Caki2 (cell line): ENCODE data around the gene PRR33. TPM values are rescaled to one million over a fixed set of nuclear protein-coding genes. Genes with fewer than 3 reads are reported as not detected.
"Not testable (repeated sequence)": the region's sequence is repeated elsewhere in the genome, so short reads cannot be mapped to it uniquely, and the experiment has no call there.

Experiments
- DNase-seq: peaks from one replicate; pipeline ENCODE4 v3.0.0-alpha.2; 2015; ENCODE audit warnings: low read depth
- in situ Hi-C: cut with HindIII; loops from 2 replicates; pipeline ENCODE4 v1.10.0; 2016; ENCODE audit warnings: low sequenced_read_pairs, low pct_unique_long_range_greater_than_20kb, mixed read lengths
- total RNA-seq: library from RNA; depleted of rRNA; stranded (reverse); fragments of >200 nt; shearing (Covaris generic); gene quantifications from 2 replicates; pipeline ENCODE4 v1.2.3, GENCODE V29; 2014; ENCODE audit warnings: low replicate concordance

The PRR33 gene
- total RNA-seq, 1 experiment from 2014 or later, result not detected

DNA sequence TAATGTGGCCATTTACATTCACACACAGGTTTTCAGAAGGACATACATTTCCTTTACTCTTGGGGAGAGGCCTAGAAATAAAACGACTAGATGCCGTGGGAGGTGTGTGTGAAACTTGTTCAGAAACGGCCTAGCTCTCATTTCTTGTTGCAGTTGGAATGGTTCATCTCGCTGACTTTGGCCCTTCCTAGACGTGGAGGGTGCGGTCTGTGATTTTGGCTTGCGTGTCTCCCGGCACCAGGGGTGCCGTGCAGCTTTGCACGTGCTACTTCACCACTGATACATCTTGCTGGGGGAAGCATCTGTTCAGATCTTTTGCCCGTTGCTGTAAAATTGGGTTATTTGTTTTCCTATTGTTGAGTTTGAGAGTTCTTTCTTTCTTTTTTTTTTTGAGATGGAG lies 3.1 kb upstream of the PRR33 start:
- in situ Hi-C loops, result no loop called here
- no peak for DNase-seq

GRCh38 chr11:1893581-1894359 lies 2.1 kb upstream of the PRR33 start:
- in situ Hi-C loops, result no loop called here
- DNase-seq, result no peak

DNA sequence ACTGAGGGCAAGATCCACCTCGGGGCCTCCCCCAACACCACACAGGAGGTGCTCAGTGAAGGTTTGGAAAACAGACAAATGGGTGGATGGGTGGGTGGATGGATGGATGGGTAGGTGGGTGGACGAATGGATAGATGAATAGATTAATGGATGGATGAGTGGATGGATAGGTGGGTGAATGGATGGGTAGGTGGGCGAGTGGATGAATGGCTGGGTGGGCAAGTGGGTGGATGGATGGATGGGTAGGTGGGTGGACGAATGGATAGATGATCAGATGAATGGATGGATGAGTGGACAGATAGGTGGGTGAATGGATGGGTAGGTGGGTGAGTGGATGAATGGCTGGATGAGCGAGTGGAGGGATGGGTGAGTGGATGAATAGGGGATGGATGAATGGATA lies 863 bp upstream of the PRR33 start:
- no peak for DNase-seq
- in situ Hi-C loops, result no loop called here

GRCh38 chr11:1892116-1892515 lies 421 bp upstream of the PRR33 start:
- in situ Hi-C loops, result no loop called here
- DNase-seq, result no peak

- DNase-seq, result no peak
- in situ Hi-C loops, result no loop called here
Measured at GRCh38 chr11:1890856-1891830, 552 bp downstream of the PRR33 start.

DNA sequence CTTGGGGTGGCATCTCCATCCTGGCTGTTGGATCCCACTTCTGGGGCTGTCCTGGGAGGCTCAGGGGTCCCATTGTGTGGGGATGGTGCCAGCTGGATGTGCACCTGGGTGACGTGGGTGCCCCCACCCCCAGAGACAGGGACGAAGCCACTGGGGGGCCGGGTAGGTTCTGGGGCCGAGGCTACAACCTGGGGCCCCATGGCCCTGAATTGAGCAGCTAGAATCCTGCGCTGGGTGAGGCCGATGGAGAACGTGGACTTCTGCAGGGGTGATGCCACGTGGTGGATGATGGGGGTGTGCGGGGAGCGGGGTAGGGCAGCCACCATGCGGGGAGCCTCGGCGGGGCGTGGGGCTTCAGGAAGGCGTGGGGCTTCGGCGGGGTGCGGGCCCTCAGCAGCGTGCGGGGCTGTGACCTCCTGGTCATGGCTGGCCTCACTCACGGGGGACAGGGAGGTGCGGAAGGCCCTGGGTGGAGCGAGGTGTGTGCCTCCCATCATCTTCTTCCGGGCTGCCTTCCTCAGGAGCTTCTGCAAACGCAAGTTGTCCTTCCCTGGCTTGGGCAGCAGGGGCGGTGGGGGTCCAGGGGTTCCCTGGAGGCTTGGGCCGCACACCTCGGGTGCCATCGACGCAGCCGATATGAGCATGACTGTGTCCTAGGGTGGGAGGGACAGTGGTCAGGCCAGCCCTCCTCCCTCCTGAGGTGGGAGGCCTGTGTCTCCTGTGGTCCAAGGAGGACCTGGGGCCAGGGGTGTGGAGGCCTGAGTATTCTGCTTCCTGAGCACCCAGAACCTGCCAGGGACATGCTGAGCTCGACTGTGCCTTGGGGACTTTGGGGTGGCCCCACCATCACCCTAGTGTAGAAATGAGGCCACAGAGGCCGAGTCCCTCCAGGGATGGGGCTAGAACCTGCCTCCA lies 1.5 kb downstream of the PRR33 start:
- in situ Hi-C loops, result no loop called here
- DNase-seq, result no peak

- DNase-seq, result no peak
- in situ Hi-C loops, result no loop called here
Measured at GRCh38 chr11:1889224-1889930, 2.3 kb downstream of the PRR33 start.

- in situ Hi-C loops, result no loop called here
- DNase-seq, result no peak
Measured at GRCh38 chr11:1888811-1889210, 2.9 kb downstream of the PRR33 start.

GRCh38 chr11:1888347-1888753 lies 3.3 kb downstream of the PRR33 start:
- in situ Hi-C loops, result no loop called here
- DNase-seq, result no peak

DNA sequence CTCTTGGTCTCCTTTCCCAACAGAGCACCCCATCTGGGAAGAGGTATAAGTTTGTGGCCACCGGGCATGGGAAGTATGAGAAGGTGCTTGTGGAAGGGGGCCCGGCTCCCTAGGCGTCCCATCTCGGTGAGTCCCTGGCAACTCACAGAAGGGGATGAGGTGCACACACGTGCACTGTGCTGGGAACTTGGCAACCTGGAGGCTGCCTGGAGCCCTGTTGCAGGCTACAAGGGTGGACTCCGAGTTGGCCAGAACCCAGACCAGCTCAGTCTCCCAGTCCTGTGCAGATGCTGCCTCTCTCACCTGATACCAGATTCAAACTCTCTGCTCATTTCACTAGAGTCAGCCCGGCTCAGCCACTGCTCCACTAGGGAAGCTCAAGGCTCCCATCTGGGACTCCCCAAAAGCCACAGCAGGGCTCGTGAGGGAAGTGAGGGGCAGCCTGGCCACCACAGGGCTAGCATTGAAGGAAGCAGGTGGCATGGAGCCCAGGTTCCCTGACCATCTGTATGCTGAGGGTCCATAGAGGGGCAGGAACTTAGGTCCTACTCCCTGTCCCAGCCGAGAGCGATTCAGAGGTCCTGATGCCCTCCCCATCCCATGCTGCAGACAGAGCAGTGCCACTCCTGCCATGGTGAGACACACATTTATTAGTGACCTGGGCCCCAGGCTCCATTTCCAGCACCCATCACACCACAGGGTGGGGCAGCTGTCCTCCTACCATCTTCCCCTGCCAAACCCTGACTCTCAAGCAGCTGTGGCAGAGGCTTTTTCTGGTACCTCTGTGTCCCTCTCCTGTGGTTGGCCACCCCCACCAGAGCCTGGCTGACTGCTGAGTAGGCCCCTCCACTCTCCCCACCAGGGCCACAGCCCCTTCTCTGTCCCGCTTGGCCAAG lies 4.0 kb downstream of the PRR33 start:
- in situ Hi-C loops, result no loop called here
- DNase-seq, result no peak

DNA sequence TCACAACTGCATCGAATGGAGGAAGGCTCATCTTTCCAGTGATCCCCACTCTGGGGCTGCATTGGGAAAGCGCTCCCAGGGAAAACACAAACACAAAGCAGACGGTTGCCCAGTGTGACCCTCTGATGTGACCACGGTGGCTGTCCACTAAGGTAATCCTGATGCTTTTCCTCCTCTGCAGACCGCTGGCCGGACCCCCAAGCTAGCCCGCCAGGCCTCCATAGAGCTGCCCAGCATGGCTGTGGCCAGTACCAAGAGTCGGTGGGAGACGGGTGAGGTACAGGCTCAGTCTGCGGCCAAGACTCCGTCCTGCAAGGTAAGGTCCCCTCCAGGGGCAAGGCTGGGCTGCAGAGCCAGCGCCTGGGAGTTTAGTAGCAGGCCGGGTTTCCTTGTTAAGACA lies 5.1 kb downstream of the PRR33 start:
- in situ Hi-C loops, DNase-seq: not testable (repeated sequence)

DNA sequence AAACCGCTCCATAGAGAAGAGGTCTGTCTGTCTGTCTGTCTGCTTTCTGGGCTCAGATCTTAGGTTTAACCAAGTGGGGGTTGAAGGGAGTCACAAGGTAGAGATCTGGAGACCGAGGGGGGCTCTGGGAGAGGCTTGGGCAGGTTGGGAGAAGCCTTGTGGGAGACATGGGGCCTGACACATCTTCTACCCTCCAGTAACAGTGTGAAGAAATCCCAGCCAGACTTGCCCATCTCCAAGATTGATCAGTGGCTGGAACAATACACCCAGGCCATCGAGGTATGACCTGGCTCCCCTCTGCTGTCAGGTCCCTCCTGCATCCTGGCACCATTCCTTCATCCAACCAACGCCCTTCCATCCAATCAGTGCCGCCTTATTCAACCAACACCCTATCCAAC lies 7.4 kb downstream of the PRR33 start:
- no peak for DNase-seq
- in situ Hi-C loops, result no loop called here

DNA sequence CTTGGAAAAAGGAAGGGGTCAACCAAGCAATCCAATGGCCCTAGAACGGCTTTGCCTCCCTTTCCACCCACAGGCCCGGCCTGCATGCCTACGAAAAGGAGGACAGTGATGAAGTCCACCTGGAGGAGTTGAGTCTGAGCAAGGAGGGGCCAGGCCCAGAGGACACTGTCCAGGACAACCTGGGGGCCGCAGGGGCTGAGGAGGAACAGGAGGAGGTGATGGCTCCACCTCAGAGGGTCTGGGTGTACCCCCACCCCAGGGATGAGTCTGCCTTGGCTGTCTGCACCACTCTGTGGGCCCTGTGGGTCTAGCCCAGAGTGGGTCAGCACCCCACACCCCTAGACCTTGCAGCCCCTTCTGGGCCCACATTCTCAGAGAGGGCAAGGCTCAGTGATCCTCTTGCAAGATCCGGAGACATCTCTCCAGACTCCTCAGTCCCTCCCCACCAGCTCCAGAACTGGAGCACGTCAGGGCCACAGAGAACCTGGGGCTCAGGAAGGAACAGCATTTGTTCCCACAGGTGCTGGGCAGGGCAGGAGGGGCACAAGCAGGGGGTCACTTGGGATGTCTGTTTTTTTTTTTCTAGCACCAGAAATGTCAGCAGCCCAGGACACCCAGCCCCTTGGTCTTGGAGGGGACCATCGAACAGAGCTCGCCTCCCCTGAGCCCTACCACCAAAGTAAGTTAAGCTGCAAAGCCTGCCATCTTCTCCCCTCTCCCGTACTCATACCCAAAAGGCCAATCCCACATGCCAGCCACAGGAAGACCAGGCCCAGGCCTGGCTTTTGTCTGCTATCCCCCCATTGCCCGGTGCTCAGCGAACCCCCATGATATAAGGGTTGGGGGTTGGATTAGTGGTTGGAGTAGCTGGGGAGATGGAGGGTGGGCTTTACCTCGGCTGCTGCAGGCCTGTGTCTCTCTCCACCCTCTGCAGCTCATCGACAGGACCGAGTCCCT lies 8.1 kb downstream of the PRR33 start:
- in situ Hi-C loops, result no loop called here
- no peak for DNase-seq

GRCh38 chr11:1882265-1883238 lies 9.1 kb downstream of the PRR33 start:
- in situ Hi-C loops, result no loop called here
- DNase-seq, result peak; percentile 51
